ENCODE measurements around the gene RHBDF2. TPM values are rescaled to one million over a fixed set of nuclear protein-coding genes. Genes with fewer than 3 reads are reported as not detected.

RHBDF2 gene
- total RNA-seq, 2 donors from 2014 or later: 11.6 to 23.9 TPM

DNA sequence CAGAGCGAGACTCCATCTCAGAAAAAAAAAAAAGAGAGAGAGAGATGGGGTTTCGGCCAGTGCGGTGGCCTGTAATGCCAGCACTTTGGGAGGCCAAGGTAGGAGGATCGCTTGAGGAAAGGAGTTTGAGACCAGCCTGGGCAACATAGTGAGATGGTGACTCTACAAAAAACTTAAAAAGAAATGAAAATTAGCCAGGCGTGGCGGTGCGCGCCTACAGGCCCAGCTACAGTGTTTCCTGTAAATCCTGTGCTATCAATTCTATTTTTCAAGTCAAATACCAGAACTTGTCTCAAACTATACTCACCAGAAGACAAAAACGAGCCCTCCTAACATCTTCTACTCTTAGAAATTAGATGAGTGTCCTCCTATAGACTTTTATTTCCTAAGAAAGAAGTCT is 67.5 kb downstream of the RHBDF2 start:
- Histone ChIP-seq H3K27me3 (no peaks in the 10 kb centered on the region), H3K9ac (ENCODE audit: low read depth in 2 of 2, low read length in 2 of 2) (no peak overlapping the region), H3K27ac (no peak overlapping the region), H3K9me3 (no peaks in the 10 kb centered on the region), H3K4me3 (no peak overlapping the region), H3K36me3 (no peaks in the 10 kb centered on the region), H3K4me1 (no peaks in the 10 kb centered on the region)
- intact Hi-C loops (cut with DNase I): no loop called here
- TF ChIP-seq, protein P1, sequence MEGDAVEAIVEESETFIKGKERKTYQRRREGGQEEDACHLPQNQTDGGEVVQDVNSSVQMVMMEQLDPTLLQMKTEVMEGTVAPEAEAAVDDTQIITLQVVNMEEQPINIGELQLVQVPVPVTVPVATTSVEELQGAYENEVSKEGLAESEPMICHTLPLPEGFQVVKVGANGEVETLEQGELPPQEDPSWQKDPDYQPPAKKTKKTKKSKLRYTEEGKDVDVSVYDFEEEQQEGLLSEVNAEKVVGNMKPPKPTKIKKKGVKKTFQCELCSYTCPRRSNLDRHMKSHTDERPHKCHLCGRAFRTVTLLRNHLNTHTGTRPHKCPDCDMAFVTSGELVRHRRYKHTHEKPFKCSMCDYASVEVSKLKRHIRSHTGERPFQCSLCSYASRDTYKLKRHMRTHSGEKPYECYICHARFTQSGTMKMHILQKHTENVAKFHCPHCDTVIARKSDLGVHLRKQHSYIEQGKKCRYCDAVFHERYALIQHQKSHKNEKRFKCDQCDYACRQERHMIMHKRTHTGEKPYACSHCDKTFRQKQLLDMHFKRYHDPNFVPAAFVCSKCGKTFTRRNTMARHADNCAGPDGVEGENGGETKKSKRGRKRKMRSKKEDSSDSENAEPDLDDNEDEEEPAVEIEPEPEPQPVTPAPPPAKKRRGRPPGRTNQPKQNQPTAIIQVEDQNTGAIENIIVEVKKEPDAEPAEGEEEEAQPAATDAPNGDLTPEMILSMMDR (IDR thresholded peaks at IDR 0.05): no peak
- no peak for DNase-seq

DNA sequence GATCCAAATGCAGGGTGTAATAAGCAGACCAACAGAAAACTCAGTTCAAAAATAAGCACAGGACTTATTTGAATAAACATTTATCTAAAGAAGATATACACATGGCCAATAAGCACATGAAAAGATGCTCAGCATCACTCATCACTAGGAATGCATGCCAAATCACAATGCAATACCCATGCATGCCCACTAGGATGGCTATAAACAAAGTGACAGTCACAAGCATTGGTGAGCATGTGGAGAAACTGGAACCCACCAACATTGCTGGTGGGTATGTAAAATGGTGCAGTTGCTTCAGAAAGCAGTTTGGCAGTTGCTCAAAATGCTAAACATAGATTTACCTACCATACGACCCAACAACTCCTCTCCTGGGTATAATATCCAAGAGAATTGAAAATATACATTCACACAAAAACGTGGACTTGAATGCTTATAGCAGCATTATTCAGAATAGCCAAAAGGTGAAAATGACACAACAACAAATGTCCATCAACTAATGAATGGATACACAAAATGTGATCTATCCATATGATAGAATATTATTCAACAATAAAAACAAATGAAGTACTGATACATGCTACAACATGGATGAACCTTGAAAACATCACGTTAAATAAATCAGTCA is 68.4 kb downstream of the RHBDF2 start:
- Histone ChIP-seq H3K9me3 (no peaks in the 10 kb centered on the region), H3K27ac (no peak overlapping the region), H3K9ac (ENCODE audit: low read depth in 2 of 2, low read length in 2 of 2) (no peak overlapping the region), H3K4me3 (no peak overlapping the region), H3K36me3 (no peaks in the 10 kb centered on the region), H3K4me1 (peaks cover 2% of the 10 kb centered on the region), H3K27me3 (no peaks in the 10 kb centered on the region)
- intact Hi-C loops (cut with DNase I): no loop called here
- no peak for DNase-seq
- TF ChIP-seq, protein P1 (IDR thresholded peaks at IDR 0.05): peak; percentile 29

- Histone ChIP-seq H3K9ac (ENCODE audit: low read depth in 2 of 2, low read length in 2 of 2) (no peak overlapping the region), H3K4me1 (peaks cover 6% of the 10 kb centered on the region), H3K4me3 (no peak overlapping the region), H3K36me3 (no peaks in the 10 kb centered on the region), H3K9me3 (no peaks in the 10 kb centered on the region), H3K27ac (no peak overlapping the region), H3K27me3 (no peaks in the 10 kb centered on the region)
- TF ChIP-seq, protein P1 (IDR thresholded peaks at IDR 0.05): no peak
- DNase-seq: no peak
- intact Hi-C loops (cut with DNase I): no loop called here
Measured at GRCh38 chr17:76432004-76432403, 69.2 kb downstream of the RHBDF2 start.

- H3K27me3 ChIP-seq: no peaks in the 10 kb centered on the region
- H3K4me3 ChIP-seq: no peak overlapping the region
- intact Hi-C loops (cut with DNase I): no loop called here
- H3K4me1 ChIP-seq: peaks cover 6% of the 10 kb centered on the region
- H3K27ac ChIP-seq: no peak overlapping the region
- no peak overlapping the region for H3K9ac ChIP-seq (ENCODE audit: low read depth in 2 of 2, low read length in 2 of 2)
- no peak for DNase-seq
- H3K36me3 ChIP-seq: no peaks in the 10 kb centered on the region
- TF ChIP-seq, protein P1 (IDR thresholded peaks at IDR 0.05): no peak
- no peaks in the 10 kb centered on the region for H3K9me3 ChIP-seq
Measured at GRCh38 chr17:76431509-76431908, 69.7 kb downstream of the RHBDF2 start.

DNA sequence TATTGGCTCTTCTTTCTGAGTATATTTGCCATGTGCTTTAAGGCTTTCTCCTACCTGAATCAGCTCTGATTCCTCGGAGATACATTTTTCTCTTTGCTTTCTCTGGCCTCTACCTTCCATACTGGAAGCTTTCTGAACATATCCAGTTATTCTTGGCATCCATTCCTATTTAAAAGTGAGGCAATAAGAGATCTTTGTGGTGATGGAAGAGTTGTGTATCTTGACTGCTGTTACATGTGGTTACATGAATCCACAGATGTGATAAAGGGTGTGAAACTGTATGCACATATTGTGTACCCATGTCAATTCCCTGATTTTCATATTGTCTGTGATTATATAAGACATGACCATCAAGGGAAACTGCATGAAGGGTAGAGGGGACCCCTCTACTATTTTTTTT is 72.7 kb downstream of the RHBDF2 start:
- no peaks in the 10 kb centered on the region for H3K27me3 ChIP-seq
- no peaks in the 10 kb centered on the region for H3K9me3 ChIP-seq
- no peak overlapping the region for H3K4me3 ChIP-seq
- intact Hi-C loops (cut with DNase I): no loop called here
- H3K9ac ChIP-seq (ENCODE audit: low read depth in 2 of 2, low read length in 2 of 2): no peak overlapping the region
- H3K4me1 ChIP-seq: peaks cover 6% of the 10 kb centered on the region
- DNase-seq: no peak
- H3K36me3 ChIP-seq: no peaks in the 10 kb centered on the region
- no peak overlapping the region for H3K27ac ChIP-seq
- TF ChIP-seq, protein P1 (IDR thresholded peaks at IDR 0.05): no peak
